ENCODE data around the gene ZNF664. TPM values are rescaled to one million over a fixed set of nuclear protein-coding genes. Genes with fewer than 3 reads are reported as not detected.

Gene ZNF664
- total and polyA plus RNA-seq, 9 of the 15 experiments (the other 6 are each of a cell fraction or from before 2014, with no cell fraction given), result 3.3 to 101 (median 63.6) TPM

DNA sequence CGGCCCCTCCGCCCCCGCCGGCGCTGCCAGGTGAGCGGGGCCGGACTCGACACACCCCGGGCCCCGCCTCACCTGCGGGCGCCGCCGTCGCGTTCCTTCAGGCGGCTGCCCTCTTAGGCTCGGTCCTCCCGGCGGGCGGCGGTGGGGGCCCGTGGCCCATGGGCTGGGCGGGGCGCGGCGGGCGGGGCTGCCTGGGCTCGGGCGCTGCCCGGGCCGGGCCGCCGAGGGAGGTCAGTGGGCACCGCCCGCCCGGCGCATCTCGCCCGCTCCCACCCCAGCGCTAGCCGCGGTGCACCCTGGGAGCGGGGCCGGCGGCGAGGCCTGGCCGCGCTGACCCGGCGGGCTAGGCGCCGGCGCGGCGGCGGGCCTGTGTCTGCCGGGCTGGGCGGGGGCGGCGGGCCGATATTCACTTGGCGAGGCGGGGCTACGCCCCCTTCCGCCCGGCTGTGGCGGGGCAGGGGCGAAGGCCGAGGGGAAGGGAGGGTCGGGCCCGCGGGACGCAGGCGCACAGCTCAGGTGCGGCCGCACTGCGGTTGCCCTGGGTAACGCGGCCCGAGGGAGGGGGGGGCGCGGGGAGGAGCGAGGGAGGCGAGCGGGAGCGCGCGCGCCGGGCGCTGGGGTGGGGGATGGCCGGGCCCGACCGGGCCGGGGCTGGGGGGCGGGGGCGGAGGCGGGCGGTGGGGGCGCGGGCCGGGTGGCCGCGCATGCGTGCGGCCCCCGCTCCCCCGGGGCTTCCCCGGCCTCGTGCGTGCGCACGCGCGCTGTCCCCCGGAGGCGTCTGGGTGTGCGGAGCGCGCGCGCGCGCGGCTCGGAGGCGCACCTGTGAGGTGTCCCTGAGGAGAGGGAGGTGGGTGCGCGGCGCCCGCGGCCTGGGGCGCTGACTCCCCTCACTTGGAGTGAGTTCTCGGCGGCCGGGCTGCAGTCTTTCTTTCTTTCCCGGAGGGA, at the start of gene ZNF664, which contains the start of gene CCDC92 (continued):
- TF ChIP-seq, protein P1, sequence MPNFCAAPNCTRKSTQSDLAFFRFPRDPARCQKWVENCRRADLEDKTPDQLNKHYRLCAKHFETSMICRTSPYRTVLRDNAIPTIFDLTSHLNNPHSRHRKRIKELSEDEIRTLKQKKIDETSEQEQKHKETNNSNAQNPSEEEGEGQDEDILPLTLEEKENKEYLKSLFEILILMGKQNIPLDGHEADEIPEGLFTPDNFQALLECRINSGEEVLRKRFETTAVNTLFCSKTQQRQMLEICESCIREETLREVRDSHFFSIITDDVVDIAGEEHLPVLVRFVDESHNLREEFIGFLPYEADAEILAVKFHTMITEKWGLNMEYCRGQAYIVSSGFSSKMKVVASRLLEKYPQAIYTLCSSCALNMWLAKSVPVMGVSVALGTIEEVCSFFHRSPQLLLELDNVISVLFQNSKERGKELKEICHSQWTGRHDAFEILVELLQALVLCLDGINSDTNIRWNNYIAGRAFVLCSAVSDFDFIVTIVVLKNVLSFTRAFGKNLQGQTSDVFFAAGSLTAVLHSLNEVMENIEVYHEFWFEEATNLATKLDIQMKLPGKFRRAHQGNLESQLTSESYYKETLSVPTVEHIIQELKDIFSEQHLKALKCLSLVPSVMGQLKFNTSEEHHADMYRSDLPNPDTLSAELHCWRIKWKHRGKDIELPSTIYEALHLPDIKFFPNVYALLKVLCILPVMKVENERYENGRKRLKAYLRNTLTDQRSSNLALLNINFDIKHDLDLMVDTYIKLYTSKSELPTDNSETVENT (CRISPR knock-in tag; IDR thresholded peaks at IDR 0.05), result 0 out of 2 replicates have a peak, but pooled peaks have one; percentile 19
- no peak for TF ChIP-seq SRSF7 (optimal IDR thresholded peaks at IDR 0.05; ENCODE audit: low read depth, low read length)
- no peak for TF ChIP-seq CC2D1A (IDR thresholded peaks at IDR 0.05)
- TF ChIP-seq, protein P2, sequence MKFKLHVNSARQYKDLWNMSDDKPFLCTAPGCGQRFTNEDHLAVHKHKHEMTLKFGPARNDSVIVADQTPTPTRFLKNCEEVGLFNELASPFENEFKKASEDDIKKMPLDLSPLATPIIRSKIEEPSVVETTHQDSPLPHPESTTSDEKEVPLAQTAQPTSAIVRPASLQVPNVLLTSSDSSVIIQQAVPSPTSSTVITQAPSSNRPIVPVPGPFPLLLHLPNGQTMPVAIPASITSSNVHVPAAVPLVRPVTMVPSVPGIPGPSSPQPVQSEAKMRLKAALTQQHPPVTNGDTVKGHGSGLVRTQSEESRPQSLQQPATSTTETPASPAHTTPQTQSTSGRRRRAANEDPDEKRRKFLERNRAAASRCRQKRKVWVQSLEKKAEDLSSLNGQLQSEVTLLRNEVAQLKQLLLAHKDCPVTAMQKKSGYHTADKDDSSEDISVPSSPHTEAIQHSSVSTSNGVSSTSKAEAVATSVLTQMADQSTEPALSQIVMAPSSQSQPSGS (CRISPR knock-in tag; IDR thresholded peaks at IDR 0.05), result no peak
- TF ChIP-seq KDM1A (IDR thresholded peaks at IDR 0.05), result no peak
- TF ChIP-seq TBP (optimal IDR thresholded peaks at IDR 0.05; ENCODE audit: low read depth, low read length), result peak; percentile 38
- TF ChIP-seq IFI16 (CRISPR knock-in tag; IDR thresholded peaks at IDR 0.05), result no peak
- no peak for TF ChIP-seq SIRT6 (IDR thresholded peaks at IDR 0.05; ENCODE audit: low read depth, low read length)
- no peak for TF ChIP-seq SMARCB1 (IDR thresholded peaks at IDR 0.05; ENCODE audit: insufficient read length, low read depth)
- TF ChIP-seq, protein P3, sequence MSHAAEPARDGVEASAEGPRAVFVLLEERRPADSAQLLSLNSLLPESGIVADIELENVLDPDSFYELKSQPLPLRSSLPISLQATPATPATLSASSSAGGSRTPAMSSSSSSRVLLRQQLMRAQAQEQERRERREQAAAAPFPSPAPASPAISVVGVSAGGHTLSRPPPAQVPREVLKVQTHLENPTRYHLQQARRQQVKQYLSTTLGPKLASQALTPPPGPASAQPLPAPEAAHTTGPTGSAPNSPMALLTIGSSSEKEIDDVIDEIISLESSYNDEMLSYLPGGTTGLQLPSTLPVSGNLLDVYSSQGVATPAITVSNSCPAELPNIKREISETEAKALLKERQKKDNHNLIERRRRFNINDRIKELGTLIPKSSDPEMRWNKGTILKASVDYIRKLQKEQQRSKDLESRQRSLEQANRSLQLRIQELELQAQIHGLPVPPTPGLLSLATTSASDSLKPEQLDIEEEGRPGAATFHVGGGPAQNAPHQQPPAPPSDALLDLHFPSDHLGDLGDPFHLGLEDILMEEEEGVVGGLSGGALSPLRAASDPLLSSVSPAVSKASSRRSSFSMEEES (CRISPR knock-in tag; IDR thresholded peaks at IDR 0.05), result no peak
- no peak for TF ChIP-seq CAMTA2 (CRISPR knock-in tag; conservative IDR thresholded peaks at IDR 0.05)
- TF ChIP-seq, protein P4, sequence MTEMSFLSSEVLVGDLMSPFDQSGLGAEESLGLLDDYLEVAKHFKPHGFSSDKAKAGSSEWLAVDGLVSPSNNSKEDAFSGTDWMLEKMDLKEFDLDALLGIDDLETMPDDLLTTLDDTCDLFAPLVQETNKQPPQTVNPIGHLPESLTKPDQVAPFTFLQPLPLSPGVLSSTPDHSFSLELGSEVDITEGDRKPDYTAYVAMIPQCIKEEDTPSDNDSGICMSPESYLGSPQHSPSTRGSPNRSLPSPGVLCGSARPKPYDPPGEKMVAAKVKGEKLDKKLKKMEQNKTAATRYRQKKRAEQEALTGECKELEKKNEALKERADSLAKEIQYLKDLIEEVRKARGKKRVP (CRISPR knock-in tag; IDR thresholded peaks at IDR 0.05), result no peak
- no peak for TF ChIP-seq PCBP2 (IDR thresholded peaks at IDR 0.05; ENCODE audit: low read depth, low read length, poor library complexity, severe bottlenecking)
- TF ChIP-seq, protein P5, sequence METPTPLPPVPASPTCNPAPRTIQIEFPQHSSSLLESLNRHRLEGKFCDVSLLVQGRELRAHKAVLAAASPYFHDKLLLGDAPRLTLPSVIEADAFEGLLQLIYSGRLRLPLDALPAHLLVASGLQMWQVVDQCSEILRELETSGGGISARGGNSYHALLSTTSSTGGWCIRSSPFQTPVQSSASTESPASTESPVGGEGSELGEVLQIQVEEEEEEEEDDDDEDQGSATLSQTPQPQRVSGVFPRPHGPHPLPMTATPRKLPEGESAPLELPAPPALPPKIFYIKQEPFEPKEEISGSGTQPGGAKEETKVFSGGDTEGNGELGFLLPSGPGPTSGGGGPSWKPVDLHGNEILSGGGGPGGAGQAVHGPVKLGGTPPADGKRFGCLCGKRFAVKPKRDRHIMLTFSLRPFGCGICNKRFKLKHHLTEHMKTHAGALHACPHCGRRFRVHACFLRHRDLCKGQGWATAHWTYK (CRISPR knock-in tag; IDR thresholded peaks at IDR 0.05), result no peak
- TF ChIP-seq, protein P6, sequence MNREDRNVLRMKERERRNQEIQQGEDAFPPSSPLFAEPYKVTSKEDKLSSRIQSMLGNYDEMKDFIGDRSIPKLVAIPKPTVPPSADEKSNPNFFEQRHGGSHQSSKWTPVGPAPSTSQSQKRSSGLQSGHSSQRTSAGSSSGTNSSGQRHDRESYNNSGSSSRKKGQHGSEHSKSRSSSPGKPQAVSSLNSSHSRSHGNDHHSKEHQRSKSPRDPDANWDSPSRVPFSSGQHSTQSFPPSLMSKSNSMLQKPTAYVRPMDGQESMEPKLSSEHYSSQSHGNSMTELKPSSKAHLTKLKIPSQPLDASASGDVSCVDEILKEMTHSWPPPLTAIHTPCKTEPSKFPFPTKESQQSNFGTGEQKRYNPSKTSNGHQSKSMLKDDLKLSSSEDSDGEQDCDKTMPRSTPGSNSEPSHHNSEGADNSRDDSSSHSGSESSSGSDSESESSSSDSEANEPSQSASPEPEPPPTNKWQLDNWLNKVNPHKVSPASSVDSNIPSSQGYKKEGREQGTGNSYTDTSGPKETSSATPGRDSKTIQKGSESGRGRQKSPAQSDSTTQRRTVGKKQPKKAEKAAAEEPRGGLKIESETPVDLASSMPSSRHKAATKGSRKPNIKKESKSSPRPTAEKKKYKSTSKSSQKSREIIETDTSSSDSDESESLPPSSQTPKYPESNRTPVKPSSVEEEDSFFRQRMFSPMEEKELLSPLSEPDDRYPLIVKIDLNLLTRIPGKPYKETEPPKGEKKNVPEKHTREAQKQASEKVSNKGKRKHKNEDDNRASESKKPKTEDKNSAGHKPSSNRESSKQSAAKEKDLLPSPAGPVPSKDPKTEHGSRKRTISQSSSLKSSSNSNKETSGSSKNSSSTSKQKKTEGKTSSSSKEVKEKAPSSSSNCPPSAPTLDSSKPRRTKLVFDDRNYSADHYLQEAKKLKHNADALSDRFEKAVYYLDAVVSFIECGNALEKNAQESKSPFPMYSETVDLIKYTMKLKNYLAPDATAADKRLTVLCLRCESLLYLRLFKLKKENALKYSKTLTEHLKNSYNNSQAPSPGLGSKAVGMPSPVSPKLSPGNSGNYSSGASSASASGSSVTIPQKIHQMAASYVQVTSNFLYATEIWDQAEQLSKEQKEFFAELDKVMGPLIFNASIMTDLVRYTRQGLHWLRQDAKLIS (CRISPR knock-in tag; IDR thresholded peaks at IDR 0.05), result no peak
